Middle frontal gyrus (tissue), 1 donor: ENCODE data around the gene AUTS2.

Experiments
- DNase-seq: peaks from one replicate; pipeline ENCODE4 v3.0.0-alpha.2; 2015; ENCODE audit warnings: low spot score; ENCODE audit errors: extremely low spot score

Gene AUTS2

DNA sequence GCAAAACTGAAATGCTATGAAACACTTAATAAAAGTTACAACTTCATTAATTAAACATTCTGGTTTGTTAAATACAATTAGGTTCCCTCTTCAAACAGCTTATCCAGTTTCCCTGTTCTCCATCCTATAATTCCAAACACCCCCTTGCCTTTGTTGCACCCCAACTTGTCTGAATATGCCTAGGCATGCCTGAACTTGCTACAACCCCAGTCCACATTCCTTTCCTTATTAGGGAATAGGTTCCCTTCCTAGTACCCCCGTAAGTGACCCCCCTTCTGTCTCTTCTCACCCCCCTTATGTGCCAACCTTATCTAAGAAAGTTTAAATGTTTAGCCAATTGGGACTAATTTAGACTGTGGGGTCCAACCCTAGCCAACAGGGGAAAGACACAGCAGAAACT is 1238.0 kb downstream of the AUTS2 start:
- DNase-seq, result no peak

DNA sequence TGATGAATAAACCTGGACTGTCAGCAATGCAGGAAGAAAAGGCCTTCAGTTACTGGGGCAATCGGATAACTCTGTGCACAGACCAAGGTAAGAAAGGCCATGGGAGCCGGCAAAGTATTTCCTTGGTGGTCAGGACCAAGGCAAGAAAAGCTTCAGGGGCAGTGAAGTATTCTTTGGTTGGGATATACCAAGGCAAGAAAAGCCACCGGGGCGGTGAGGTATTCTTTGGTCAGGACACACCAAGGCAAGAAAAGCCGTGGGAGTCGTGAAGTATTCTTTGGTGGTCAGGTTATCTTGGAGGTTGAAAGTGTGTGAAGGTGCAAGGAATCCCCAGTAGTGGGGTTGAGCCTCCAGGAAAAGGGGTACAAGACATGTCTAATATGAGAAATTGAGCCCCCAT is 1238.7 kb downstream of the AUTS2 start:
- no peak for DNase-seq

GRCh38 chr7:70837589-70837988 is 1239.3 kb downstream of the AUTS2 start:
- DNase-seq, result no peak

GRCh38 chr7:70838292-70838907 is 1240.1 kb downstream of the AUTS2 start:
- DNase-seq, result no peak
